Neutrophil (primary cell): Measurements from ENCODE around the gene RADIL.

Experiments
- H3K27ac ChIP-seq: fragments of 200-600 bp; sonication (generic); 2 replicates; pipeline ENCODE4 v1.5.1; 2016; ENCODE audit warnings: mild to moderate bottlenecking, moderate library complexity
- H3K27me3 ChIP-seq: fragments of 200-600 bp; sonication (generic); 2 replicates; pipeline ENCODE4 v1.6.0; 2016; ENCODE audit warnings: mild to moderate bottlenecking
- H3K36me3 ChIP-seq: fragments of 200-600 bp; sonication (generic); 2 replicates; pipeline ENCODE4 v1.5.1; 2017
- H3K4me1 ChIP-seq, 2 experiments: fragments of 200-600 bp in 1 of 2; sonication (generic) in 1 of 2; 1 replicate in 1 of 2; 2 replicates in 1 of 2; pipeline versions ENCODE4 v1.5.1 to v1.6.1; 2013 to 2016; ENCODE audit warnings: low read depth in 1 of 2, low read length in 1 of 2, mild to moderate bottlenecking in 1 of 2, moderate library complexity in 1 of 2; ENCODE audit not compliant: control insufficient read depth in 1 of 2, insufficient read depth in 1 of 2
- H3K4me3 ChIP-seq, 2 experiments: fragments of 200-600 bp in 1 of 2; sonication (generic) in 1 of 2; 1 replicate in 1 of 2; 2 replicates in 1 of 2; pipeline ENCODE4 v1.5.1; 2013 to 2016; ENCODE audit warnings: low read depth in 1 of 2, low read length in 1 of 2, mild to moderate bottlenecking in 1 of 2, moderate library complexity in 1 of 2
- H3K9me3 ChIP-seq: fragments of 200-600 bp; sonication (generic); 2 replicates; pipeline ENCODE4 v1.5.1; 2016
- CTCF ChIP-seq: fragments of 200-600 bp; sonication (generic); IDR thresholded peaks from 2 replicates; pipeline ENCODE4 v1.5.1; 2016; ENCODE audit warnings: antibody characterized with exemption

RADIL gene

DNA sequence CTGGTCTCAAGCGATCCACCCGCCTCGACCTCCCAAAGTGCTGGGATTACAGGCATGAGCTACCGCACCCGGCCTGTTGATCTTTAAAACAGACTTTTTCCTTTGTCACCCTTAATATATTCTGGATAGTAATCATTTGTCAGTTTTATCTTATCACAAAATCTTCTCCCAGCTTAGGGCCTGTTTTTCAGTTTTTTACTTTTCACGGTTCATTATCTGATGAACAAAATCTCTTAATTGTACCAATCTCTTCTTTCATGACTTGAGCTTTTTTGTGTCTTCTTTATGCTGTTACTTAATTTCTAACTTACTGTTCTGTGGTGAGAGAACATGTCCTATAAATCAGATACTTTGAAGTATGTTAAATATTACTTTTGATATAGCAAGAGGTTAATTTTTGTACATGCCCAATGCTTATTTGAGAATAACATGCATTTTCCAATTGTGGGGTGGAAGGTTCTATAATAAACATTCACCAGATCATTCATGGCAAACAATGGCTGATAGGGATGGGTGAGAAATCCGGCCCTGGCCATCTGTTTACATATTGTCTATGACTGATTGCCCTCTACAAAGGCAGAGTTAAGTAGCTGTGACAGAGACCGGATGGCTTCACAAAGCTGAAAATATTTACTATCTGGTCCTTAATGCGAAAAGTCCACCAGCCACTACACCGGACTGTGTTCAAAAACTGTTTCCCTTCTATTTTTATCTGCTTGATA, 27.0 kb downstream of the RADIL start:
- no peaks in the 10 kb centered on the region for H3K36me3 ChIP-seq
- no peak for TF ChIP-seq CTCF
- peaks cover 47% of the 10 kb centered on the region for H3K27me3 ChIP-seq
- H3K4me3 ChIP-seq, result no peak overlapping the region
- no peaks in the 10 kb centered on the region for H3K9me3 ChIP-seq
- no peaks in the 10 kb centered on the region for H3K4me1 ChIP-seq
- H3K27ac ChIP-seq, result no peak overlapping the region

DNA sequence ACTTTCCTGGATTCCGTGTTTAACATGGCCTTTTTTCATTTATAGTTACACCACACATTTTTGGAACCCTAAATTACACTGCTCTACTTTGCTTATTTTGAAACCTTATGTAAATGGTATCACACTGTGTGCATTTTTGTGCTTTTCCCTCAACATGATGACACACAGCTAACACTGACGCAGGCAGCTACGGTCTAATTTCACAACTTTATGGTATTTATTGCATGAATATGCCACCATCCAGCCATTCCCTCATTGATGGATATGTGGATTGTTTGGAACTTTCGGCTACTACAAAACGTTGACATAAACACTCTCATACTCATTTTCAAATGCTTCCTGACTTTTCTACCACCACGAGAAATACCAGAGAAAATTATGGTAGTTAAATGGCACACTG, 28.6 kb downstream of the RADIL start:
- Histone ChIP-seq H3K27ac (no peak overlapping the region), H3K27me3 (peaks cover 32% of the 10 kb centered on the region), H3K36me3 (no peaks in the 10 kb centered on the region), H3K4me3 (no peak overlapping the region), H3K4me1 (no peaks in the 10 kb centered on the region), H3K9me3 (no peaks in the 10 kb centered on the region)
- no peak for TF ChIP-seq CTCF

DNA sequence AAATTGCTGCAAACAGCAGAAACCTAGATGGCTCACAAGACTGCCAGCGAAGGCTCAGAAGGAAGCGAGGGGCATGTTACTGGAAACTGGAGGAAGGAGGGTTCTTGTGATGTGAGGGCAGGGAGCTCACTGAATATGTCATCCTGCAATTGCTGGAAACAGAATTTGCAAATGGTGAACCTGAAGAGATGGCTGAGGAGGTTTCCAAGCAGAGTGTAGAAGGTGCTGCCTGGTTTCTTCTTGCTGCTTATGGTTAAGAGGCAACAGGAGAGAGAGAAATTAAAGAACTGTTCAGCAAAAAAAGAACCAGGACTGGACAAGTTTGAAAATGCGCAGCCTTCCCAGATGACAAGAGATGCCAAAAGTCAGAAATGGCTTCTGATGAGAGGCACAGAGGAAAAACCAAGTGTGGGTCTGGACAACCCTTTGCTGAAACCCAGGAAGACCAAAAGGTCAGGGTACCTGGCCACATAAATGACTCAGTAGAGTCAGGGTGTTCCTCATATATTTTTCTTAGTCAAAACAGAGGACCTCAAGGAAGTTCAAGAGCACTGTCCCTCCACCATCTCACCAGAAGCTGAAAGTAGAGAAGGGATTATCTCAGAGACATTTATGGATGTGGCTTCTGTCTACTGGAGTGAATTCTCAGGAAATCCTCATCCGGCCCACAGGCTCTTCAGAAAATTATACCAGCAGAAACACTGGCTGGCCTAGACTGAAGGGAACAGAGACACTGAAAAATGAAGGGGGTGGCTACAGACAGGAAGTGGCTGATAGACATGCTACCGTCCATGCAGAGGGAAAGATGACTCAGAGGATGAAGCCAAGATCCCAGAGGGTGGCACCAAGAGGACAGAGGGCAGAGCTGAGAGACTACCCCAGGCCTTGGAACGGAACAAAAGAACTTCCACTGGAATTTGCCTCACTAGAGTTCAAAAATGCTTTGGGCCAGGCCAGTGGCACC, 31.8 kb downstream of the RADIL start:
- H3K36me3 ChIP-seq, result no peaks in the 10 kb centered on the region
- H3K27me3 ChIP-seq, result peaks cover 13% of the 10 kb centered on the region
- H3K27ac ChIP-seq, result no peak overlapping the region
- no peaks in the 10 kb centered on the region for H3K9me3 ChIP-seq
- no peak for TF ChIP-seq CTCF
- H3K4me1 ChIP-seq, result no peaks in the 10 kb centered on the region
- no peak overlapping the region for H3K4me3 ChIP-seq

DNA sequence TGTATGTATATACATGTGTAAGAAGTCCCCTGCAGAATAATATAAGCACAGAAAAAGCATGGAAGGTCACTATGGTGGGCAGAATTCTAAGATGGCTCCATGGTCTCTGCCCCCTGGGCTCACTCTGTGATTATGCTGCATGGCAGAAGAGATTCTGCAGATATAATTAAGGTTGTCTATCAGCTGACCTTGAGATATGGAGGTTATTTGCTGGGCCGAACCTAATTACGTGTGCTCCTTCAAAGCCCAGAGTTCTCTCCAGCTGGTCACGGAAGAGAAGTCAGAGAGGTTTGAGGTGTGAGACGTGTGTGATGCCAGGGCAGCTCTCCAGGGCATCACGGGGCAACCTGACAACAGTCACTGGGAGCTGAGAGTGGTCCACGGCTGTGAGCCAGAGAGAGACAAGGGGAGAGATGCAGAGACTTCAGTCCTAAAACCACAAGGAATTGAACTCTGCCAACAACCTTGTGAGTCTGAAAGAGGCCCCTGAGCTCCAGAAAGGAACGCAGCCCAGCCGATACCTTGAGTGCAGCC, 33.2 kb downstream of the RADIL start:
- H3K4me3 ChIP-seq, result no peak overlapping the region
- no peaks in the 10 kb centered on the region for H3K9me3 ChIP-seq
- no peak for TF ChIP-seq CTCF
- H3K36me3 ChIP-seq, result no peaks in the 10 kb centered on the region
- no peak overlapping the region for H3K27ac ChIP-seq
- H3K4me1 ChIP-seq, result no peaks in the 10 kb centered on the region
- H3K27me3 ChIP-seq, result peaks cover 26% of the 10 kb centered on the region

- peaks cover 28% of the 10 kb centered on the region for H3K27me3 ChIP-seq
- no peaks in the 10 kb centered on the region for H3K9me3 ChIP-seq
- no peak for TF ChIP-seq CTCF
- H3K36me3 ChIP-seq, result no peaks in the 10 kb centered on the region
- no peak overlapping the region for H3K4me3 ChIP-seq
- H3K27ac ChIP-seq, result no peak overlapping the region
- no peaks in the 10 kb centered on the region for H3K4me1 ChIP-seq
Measured at GRCh38 chr7:4849390-4849789, 34.1 kb downstream of the RADIL start.
